Liver (tissue), 9 donors: ENCODE measurements around the gene HDLBP. TPM values are rescaled to one million over a fixed set of nuclear protein-coding genes. Genes with fewer than 3 reads are reported as not detected.

Experiments
- DNase-seq: peaks from one replicate; pipeline ENCODE4 v3.0.0-alpha.2; 2017; ENCODE audit warnings: low spot score
- H3K27ac ChIP-seq, 2 donors: one replicate each; pipeline ENCODE4 v1.7.0; 2013; ENCODE audit warnings: inconsistent platforms in 2 of 2, low read length in 2 of 2, control low read depth in 1 of 2, low read depth in 1 of 2, mild to moderate bottlenecking in 1 of 2
- H3K27me3 ChIP-seq, 4 donors: one replicate each; pipeline versions ENCODE4 v1.6.1 to v1.7.0; 2013; ENCODE audit warnings: low read length in 3 of 4, inconsistent platforms in 1 of 4, mild to moderate bottlenecking in 1 of 4, moderate library complexity in 1 of 4; ENCODE audit not compliant: control insufficient read depth in 4 of 4, insufficient read depth in 4 of 4
- H3K36me3 ChIP-seq, 4 donors: one replicate each; pipeline versions ENCODE4 v1.6.1 to v1.7.0; 2013; ENCODE audit warnings: low read length in 3 of 4, mild to moderate bottlenecking in 3 of 4, low read depth in 1 of 4, moderate library complexity in 1 of 4; ENCODE audit not compliant: control insufficient read depth in 4 of 4, insufficient read depth in 3 of 4
- H3K4me1 ChIP-seq, 4 donors: one replicate each; pipeline versions ENCODE4 v1.6.1 to v1.7.0; 2013; ENCODE audit warnings: low read length in 3 of 4, mild to moderate bottlenecking in 3 of 4, moderate library complexity in 1 of 4; ENCODE audit not compliant: control insufficient read depth in 4 of 4, insufficient read depth in 4 of 4
- H3K4me3 ChIP-seq, 3 donors: one replicate each; pipeline versions ENCODE4 v1.6.1 to v1.7.0; 2013; ENCODE audit warnings: low read length in 3 of 3, control low read depth in 1 of 3, low read depth in 1 of 3, mild to moderate bottlenecking in 1 of 3
- H3K9ac ChIP-seq, 2 donors: one replicate each; pipeline ENCODE4 v1.7.0; 2013; ENCODE audit warnings: low read length in 2 of 2, mild to moderate bottlenecking in 2 of 2, moderate library complexity in 2 of 2, control low read depth in 1 of 2, low read depth in 1 of 2
- H3K9me3 ChIP-seq, 4 donors: one replicate each; pipeline versions ENCODE4 v1.6.1 to v1.7.0; 2013; ENCODE audit warnings: low read length in 3 of 4; ENCODE audit not compliant: control insufficient read depth in 4 of 4
- ATF3 ChIP-seq: IDR thresholded peaks from 2 replicates; pipeline ENCODE4 v1.6.1; 2016; ENCODE audit warnings: antibody characterized with exemption
- CTCF ChIP-seq: fragments of 150-350 bp; IDR thresholded peaks from 2 replicates; pipeline ENCODE4 v1.5.1; 2017; ENCODE audit warnings: improper control_type of control experiment, low read depth, low read length; ENCODE audit not compliant: missing input control
- EGR1 ChIP-seq, 2 donors: IDR thresholded peaks; 2 replicates each; pipeline ENCODE4 v1.6.1; 2016 to 2018; ENCODE audit warnings: antibody characterized with exemption in 2 of 2, low read depth in 2 of 2
- FOXA1 ChIP-seq: IDR thresholded peaks from 2 replicates; pipeline ENCODE4 v1.6.1; 2016; ENCODE audit warnings: antibody characterized with exemption
- FOXA2 ChIP-seq: IDR thresholded peaks from 2 replicates; pipeline ENCODE4 v1.6.1; 2016; ENCODE audit warnings: antibody characterized with exemption
- HNF4A ChIP-seq, 2 donors: conservative IDR thresholded peaks; 2 replicates each; pipeline ENCODE4 v1.6.1; 2016; ENCODE audit warnings: antibody characterized with exemption in 2 of 2, mild to moderate bottlenecking in 2 of 2
- HNF4G ChIP-seq: IDR thresholded peaks from 2 replicates; pipeline ENCODE4 v1.6.1; 2016; ENCODE audit warnings: antibody characterized with exemption
- JUND ChIP-seq, 2 donors: IDR thresholded peaks; 2 replicates each; pipeline ENCODE4 v1.6.1; 2016; ENCODE audit warnings: antibody characterized with exemption in 2 of 2
- MAX ChIP-seq: IDR thresholded peaks from 2 replicates; pipeline ENCODE4 v1.6.1; 2016; ENCODE audit warnings: antibody characterized with exemption
- NR2F2 ChIP-seq: IDR thresholded peaks from 2 replicates; pipeline ENCODE4 v1.6.1; 2016; ENCODE audit warnings: antibody characterized with exemption
- RAD21 ChIP-seq, 2 donors: IDR thresholded peaks; 2 replicates each; pipeline ENCODE4 v1.6.1; 2016; ENCODE audit warnings: antibody characterized with exemption in 2 of 2, mild to moderate bottlenecking in 2 of 2
- RXRA ChIP-seq, 2 donors: IDR thresholded peaks; 2 replicates each; pipeline ENCODE4 v1.6.1; 2017 to 2018; ENCODE audit warnings: antibody characterized with exemption in 2 of 2, mild to moderate bottlenecking in 1 of 2
- SP1 ChIP-seq: IDR thresholded peaks from 2 replicates; pipeline ENCODE4 v1.6.1; 2018; ENCODE audit warnings: antibody characterized with exemption, mild to moderate bottlenecking
- TAF1 ChIP-seq: conservative IDR thresholded peaks from 2 replicates; pipeline ENCODE4 v1.6.1; 2016; ENCODE audit warnings: antibody characterized with exemption, mild to moderate bottlenecking
- YY1 ChIP-seq: IDR thresholded peaks from 2 replicates; pipeline ENCODE4 v1.6.1; 2016; ENCODE audit warnings: antibody characterized with exemption, mild to moderate bottlenecking
- ZBTB33 ChIP-seq: IDR thresholded peaks from 2 replicates; pipeline ENCODE4 v1.6.1; 2016; ENCODE audit warnings: antibody characterized with exemption
- WGBS: extraction: QIAGEN DNeasy Blood & Tissue Kit; methylation state at CpG from one replicate; pipeline ENCODE4 v1.1.7; 2013; 5-methylcytosine and 5-hydroxymethylcytosine counted together
- polyA plus RNA-seq, 2 donors: library from polyadenylated mRNA; stranded (reverse) in 1 of 2; unstranded in 1 of 2; fragments of 200-250 nt in 1 of 2; fragments of >200 nt in 1 of 2; fragmentation: Nextera tagmentation in 1 of 2; extraction: Ambion mirVana in 1 of 2; gene quantifications; one replicate each; pipeline versions ENCODE4 v1.2.1 to v1.2.3, GENCODE V29; 2013 to 2015
- total RNA-seq, 2 donors: library from RNA; depleted of rRNA; stranded (reverse); fragments of >200 nt; gene quantifications; one replicate each; pipeline ENCODE4 v1.2.3, GENCODE V29; 2014
- TF ChIP-seq, protein P1 (sequence below): IDR thresholded peaks from 2 replicates; pipeline ENCODE4 v1.6.1; 2016; ENCODE audit warnings: antibody characterized with exemption, mild to moderate bottlenecking
- donor health status: healthy.
- donor health status: healthy.
- donor health status: healthy.
- donor health status: healthy.
- donor health status: healthy.

HDLBP gene
- total and polyA plus RNA-seq, 4 donors: 219 to 580 (median 258) TPM

DNA sequence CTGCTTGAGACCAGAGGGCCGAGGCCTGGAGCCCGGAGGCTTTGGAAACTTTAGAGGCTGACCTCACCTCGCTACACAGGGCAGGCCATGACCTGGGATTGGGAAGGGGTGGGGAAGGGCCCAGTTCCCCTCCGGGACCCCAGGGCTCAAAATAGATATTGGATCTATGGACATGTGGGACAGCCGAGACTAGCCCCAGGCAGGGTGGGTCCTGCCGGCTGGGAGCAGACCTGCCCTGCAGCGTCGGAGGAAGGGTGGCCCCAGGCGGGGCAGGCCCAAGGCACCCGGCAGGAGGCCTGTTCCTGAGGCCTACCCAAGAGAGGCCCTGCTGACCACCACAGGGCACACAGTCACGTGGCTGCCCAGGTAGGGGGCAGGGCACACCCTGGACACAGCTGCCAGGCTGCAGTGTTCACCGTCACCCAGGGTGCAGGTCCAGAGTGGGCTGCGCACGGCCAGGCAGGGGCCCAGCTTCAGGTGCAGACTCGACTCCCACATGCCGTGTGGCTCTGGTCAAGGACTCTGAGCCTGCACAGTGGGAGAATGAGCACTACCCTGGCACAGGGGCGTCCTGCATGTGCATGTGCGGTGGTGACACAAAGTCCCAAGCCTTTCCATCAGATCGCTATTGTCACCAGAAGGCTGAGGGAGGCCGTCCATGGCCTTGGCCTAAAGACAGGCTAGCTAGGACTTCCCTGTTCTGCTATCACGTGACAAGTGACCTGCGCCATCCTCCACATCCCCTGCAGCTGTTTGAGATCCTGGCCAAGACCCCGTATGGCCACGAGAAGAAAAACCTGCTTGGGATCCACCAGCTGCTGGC is 113.8 kb downstream of the HDLBP start:
- H3K4me3 ChIP-seq: no peak overlapping the region
- no peaks in the 10 kb centered on the region for H3K36me3 ChIP-seq
- WGBS: 90% methylated on average over 24 of the region's 24 CpGs
- no peaks in the 10 kb centered on the region for H3K4me1 ChIP-seq
- H3K9ac ChIP-seq: no peak overlapping the region
- H3K27ac ChIP-seq: no peak overlapping the region
- H3K9me3 ChIP-seq: no peaks in the 10 kb centered on the region
- no peaks in the 10 kb centered on the region for H3K27me3 ChIP-seq
- DNase-seq: no peak
- TF ChIP-seq RXRA (IDR thresholded peaks at IDR 0.05): no peak
- TF ChIP-seq JUND (IDR thresholded peaks at IDR 0.05): no peak
- no peak for TF ChIP-seq EGR1 (IDR thresholded peaks at IDR 0.05; ENCODE audit: low read depth in 2 of 2)
- TF ChIP-seq FOXA2: no peak
- no peak for TF ChIP-seq HNF4A (conservative IDR thresholded peaks at IDR 0.05)
- no peak for TF ChIP-seq RAD21 (IDR thresholded peaks at IDR 0.05)
- no peak for TF ChIP-seq TAF1
- TF ChIP-seq ATF3: no peak
- no peak for TF ChIP-seq MAX
- TF ChIP-seq SP1: no peak
- TF ChIP-seq, protein P1, sequence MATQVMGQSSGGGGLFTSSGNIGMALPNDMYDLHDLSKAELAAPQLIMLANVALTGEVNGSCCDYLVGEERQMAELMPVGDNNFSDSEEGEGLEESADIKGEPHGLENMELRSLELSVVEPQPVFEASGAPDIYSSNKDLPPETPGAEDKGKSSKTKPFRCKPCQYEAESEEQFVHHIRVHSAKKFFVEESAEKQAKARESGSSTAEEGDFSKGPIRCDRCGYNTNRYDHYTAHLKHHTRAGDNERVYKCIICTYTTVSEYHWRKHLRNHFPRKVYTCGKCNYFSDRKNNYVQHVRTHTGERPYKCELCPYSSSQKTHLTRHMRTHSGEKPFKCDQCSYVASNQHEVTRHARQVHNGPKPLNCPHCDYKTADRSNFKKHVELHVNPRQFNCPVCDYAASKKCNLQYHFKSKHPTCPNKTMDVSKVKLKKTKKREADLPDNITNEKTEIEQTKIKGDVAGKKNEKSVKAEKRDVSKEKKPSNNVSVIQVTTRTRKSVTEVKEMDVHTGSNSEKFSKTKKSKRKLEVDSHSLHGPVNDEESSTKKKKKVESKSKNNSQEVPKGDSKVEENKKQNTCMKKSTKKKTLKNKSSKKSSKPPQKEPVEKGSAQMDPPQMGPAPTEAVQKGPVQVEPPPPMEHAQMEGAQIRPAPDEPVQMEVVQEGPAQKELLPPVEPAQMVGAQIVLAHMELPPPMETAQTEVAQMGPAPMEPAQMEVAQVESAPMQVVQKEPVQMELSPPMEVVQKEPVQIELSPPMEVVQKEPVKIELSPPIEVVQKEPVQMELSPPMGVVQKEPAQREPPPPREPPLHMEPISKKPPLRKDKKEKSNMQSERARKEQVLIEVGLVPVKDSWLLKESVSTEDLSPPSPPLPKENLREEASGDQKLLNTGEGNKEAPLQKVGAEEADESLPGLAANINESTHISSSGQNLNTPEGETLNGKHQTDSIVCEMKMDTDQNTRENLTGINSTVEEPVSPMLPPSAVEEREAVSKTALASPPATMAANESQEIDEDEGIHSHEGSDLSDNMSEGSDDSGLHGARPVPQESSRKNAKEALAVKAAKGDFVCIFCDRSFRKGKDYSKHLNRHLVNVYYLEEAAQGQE: no peak
- TF ChIP-seq YY1: no peak
- TF ChIP-seq FOXA1: no peak

GRCh38 chr2:241200822-241201395 is 114.6 kb downstream of the HDLBP start:
- Histone ChIP-seq H3K4me3 (no peak overlapping the region), H3K9ac (no peak overlapping the region), H3K4me1 (no peaks in the 10 kb centered on the region), H3K9me3 (no peaks in the 10 kb centered on the region), H3K27ac (no peak overlapping the region), H3K36me3 (no peaks in the 10 kb centered on the region), H3K27me3 (no peaks in the 10 kb centered on the region)
- no peak for TF ChIP-seq ATF3
- TF ChIP-seq YY1: no peak
- TF ChIP-seq NR2F2: no peak
- no peak for TF ChIP-seq ZBTB33
- no peak for TF ChIP-seq FOXA1
- TF ChIP-seq, protein P1: no peak
- no peak for TF ChIP-seq SP1
- TF ChIP-seq MAX: no peak
- TF ChIP-seq HNF4G: no peak
- no peak for TF ChIP-seq CTCF
- TF ChIP-seq EGR1 (IDR thresholded peaks at IDR 0.05; ENCODE audit: low read depth in 2 of 2): no peak
- no peak for TF ChIP-seq RAD21 (IDR thresholded peaks at IDR 0.05)
- TF ChIP-seq FOXA2: no peak
- 86% methylated on average over 21 of the region's 21 CpGs for WGBS
- DNase-seq: no peak
